GM23248 (cell line): ENCODE results near the gene CHCT1. TPM values are rescaled to one million over a fixed set of nuclear protein-coding genes. Genes with fewer than 3 reads are reported as not detected.

Source experiments
- DNase-seq: peaks from one replicate; pipeline ENCODE4 v3.0.0-alpha.2; 2015
- H2AFZ ChIP-seq: fragments of 200-600 bp; sonication (generic); 2 replicates; pipeline ENCODE4 v1.6.1; 2016; ENCODE audit warnings: antibody characterized with exemption
- H3F3A ChIP-seq: fragments of 200-600 bp; sonication (generic); 2 replicates; pipeline ENCODE4 v1.6.1; 2016; ENCODE audit warnings: mild to moderate bottlenecking, antibody characterized with exemption, mixed run types; ENCODE audit not compliant: insufficient read depth
- H3K27ac ChIP-seq: fragments of 200-600 bp; sonication (generic); 2 replicates; pipeline ENCODE4 v1.5.1; 2016; ENCODE audit warnings: mild to moderate bottlenecking
- H3K27me3 ChIP-seq: fragments of 200-600 bp; sonication (generic); replicated peaks from 2 replicates; pipeline ENCODE4 v1.6.1; 2016; ENCODE audit warnings: mild to moderate bottlenecking; ENCODE audit not compliant: insufficient read depth
- H3K36me3 ChIP-seq: fragments of 200-600 bp; sonication (generic); 2 replicates; pipeline ENCODE4 v1.6.1; 2016; ENCODE audit warnings: low read depth, mild to moderate bottlenecking
- H3K4me1 ChIP-seq: fragments of 200-600 bp; sonication (generic); 2 replicates; pipeline ENCODE4 v1.6.1; 2016; ENCODE audit warnings: mild to moderate bottlenecking; ENCODE audit not compliant: insufficient read depth
- H3K4me2 ChIP-seq: fragments of 200-600 bp; sonication (generic); one replicate; pipeline ENCODE4 v1.6.1; 2016; ENCODE audit warnings: mild to moderate bottlenecking; ENCODE audit not compliant: unreplicated experiment
- H3K4me3 ChIP-seq: fragments of 200-600 bp; sonication (generic); 2 replicates; pipeline ENCODE4 v1.5.1; 2016; ENCODE audit warnings: mild to moderate bottlenecking
- H3K79me2 ChIP-seq: fragments of 200-600 bp; sonication (generic); 2 replicates; pipeline ENCODE4 v1.6.1; 2016; ENCODE audit warnings: mild to moderate bottlenecking; ENCODE audit not compliant: insufficient read depth
- H3K9ac ChIP-seq: fragments of 200-600 bp; sonication (generic); 2 replicates; pipeline ENCODE4 v1.6.1; 2016; ENCODE audit warnings: mild to moderate bottlenecking
- H3K9me2 ChIP-seq: fragments of 200-600 bp; sonication (generic); 2 replicates; pipeline ENCODE4 v1.6.1; 2016; ENCODE audit warnings: mixed run types, mild to moderate bottlenecking, moderate library complexity; ENCODE audit not compliant: insufficient read depth
- H3K9me3 ChIP-seq: fragments of 200-600 bp; sonication (generic); one replicate; pipeline ENCODE4 v1.6.1; 2017; ENCODE audit warnings: low read depth
- H4K20me1 ChIP-seq: fragments of 200-600 bp; sonication (generic); 2 replicates; pipeline ENCODE4 v1.6.0; 2016; ENCODE audit not compliant: insufficient read depth
- EZH2 ChIP-seq: fragments of 200-600 bp; sonication (generic); IDR thresholded peaks from 2 replicates; pipeline ENCODE4 v1.6.1; 2018; ENCODE audit warnings: antibody characterized with exemption, mild to moderate bottlenecking; ENCODE audit not compliant: insufficient read depth, poor library complexity, severe bottlenecking
- EZH2phosphoT487 ChIP-seq: fragments of 200-600 bp; sonication (generic); IDR thresholded peaks from 2 replicates; pipeline ENCODE4 v1.6.1; 2018; ENCODE audit warnings: antibody characterized with exemption, moderate library complexity, mild to moderate bottlenecking, low read depth; ENCODE audit not compliant: insufficient read depth
- WGBS, 2 experiments: methylation state at CpG; one replicate each; pipeline ENCODE4 v1.1.6; 2015 to 2017; ENCODE audit warnings: low lambda C conversion rate in 2 of 2, low coverage in 1 of 2; ENCODE audit errors: missing lambda C conversion rate in 2 of 2; 5-methylcytosine and 5-hydroxymethylcytosine counted together
- in situ Hi-C: fragments of 300-500 bp; cut with MboI; formaldehyde crosslinking; loops from 2 replicates; pipeline ENCODE4 v1.15.0; 2020
- polyA plus RNA-seq: library from polyadenylated mRNA; unstranded; fragments of >200 nt; fragmentation: Nextera tagmentation; extraction: Ambion mirVana; gene quantifications from 2 replicates; pipeline ENCODE4 v1.2.1, GENCODE V29; 2016
- total RNA-seq: library from RNA; depleted of rRNA; stranded (reverse); fragments of >200 nt; shearing (Covaris generic); gene quantifications from 2 replicates; pipeline ENCODE4 v1.2.3, GENCODE V29; 2014

The CHCT1 gene
- total and polyA plus RNA-seq, 2 experiments from 2014 or later, result not detected

DNA sequence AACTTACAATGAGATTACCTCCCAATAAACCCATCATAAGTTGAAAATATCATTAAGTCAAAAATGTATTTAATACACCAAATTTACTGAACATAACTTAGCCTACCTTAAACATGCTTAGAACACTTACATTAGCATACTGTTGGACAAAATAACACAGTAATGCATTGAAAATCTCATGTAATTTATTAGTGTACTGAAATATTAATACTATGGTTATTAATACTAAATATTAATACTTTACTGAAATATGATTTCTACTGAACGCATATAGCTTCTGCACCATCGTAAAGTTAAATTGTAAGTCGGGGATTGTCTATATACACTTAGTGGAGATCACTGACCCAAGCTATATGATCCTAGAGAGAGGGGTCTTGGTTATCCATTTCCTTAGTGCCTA, 34.6 kb upstream of the CHCT1 start:
- no peak overlapping the region for H2AFZ ChIP-seq
- TF ChIP-seq EZH2phosphoT487 (no peak), EZH2 (no peak)
- peaks cover 59% of the 10 kb centered on the region for H3K4me1 ChIP-seq
- H3K9me3 ChIP-seq, result no peaks in the 10 kb centered on the region
- no peak overlapping the region for H3K9ac ChIP-seq
- no peak overlapping the region for H3K27ac ChIP-seq
- in situ Hi-C loops, result no loop called here
- H3K79me2 ChIP-seq, result peaks cover 92% of the 10 kb centered on the region
- no peaks in the 10 kb centered on the region for H3K36me3 ChIP-seq
- H4K20me1 ChIP-seq, result peaks cover 20% of the 10 kb centered on the region; the same call in 1 of the 2 replicates
- no peaks in the 10 kb centered on the region for H3K9me2 ChIP-seq
- peaks cover 36% of the 10 kb centered on the region for H3F3A ChIP-seq
- H3K27me3 ChIP-seq, result no peaks in the 10 kb centered on the region
- no peak for DNase-seq
- WGBS, 2 experiments, result 93 to 98% methylated on average over 3 of the region's 3 CpGs
- no peak overlapping the region for H3K4me3 ChIP-seq
- H3K4me2 ChIP-seq, result no peak overlapping the region

DNA sequence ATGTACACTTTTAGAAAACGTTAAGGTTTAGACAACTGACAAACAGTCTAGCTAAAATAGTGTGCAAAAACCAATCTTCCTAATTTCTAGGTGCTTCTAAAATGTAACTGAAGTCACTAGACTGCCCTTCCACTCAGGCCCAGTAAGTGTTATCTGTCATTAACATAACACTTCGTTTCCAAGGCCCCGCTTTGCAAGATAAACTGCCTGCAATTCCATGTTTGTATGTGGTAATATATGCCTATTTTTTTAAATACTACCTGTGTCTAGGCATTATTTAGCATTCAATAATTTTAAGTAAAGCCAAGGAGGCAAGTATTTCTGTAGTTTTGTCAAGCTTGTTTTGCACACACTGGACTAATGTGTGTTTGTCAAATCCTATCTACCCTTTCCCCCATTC, 33.5 kb upstream of the CHCT1 start:
- WGBS, 2 experiments, result 64 to 67% methylated on average over 3 of the region's 3 CpGs
- in situ Hi-C loops, result no loop called here
- peaks cover 58% of the 10 kb centered on the region for H3K4me1 ChIP-seq
- H3K27ac ChIP-seq, result no peak overlapping the region
- no peak for TF ChIP-seq EZH2
- H4K20me1 ChIP-seq, result peaks cover 15% of the 10 kb centered on the region; the same call in 1 of the 2 replicates
- no peaks in the 10 kb centered on the region for H3K36me3 ChIP-seq
- H3K9ac ChIP-seq, result no peak overlapping the region
- no peak overlapping the region for H2AFZ ChIP-seq
- no peak for DNase-seq
- no peaks in the 10 kb centered on the region for H3K9me3 ChIP-seq
- H3F3A ChIP-seq, result peaks cover 37% of the 10 kb centered on the region
- peaks cover 81% of the 10 kb centered on the region for H3K79me2 ChIP-seq
- H3K4me2 ChIP-seq, result no peak overlapping the region
- H3K27me3 ChIP-seq, result no peaks in the 10 kb centered on the region
- no peak overlapping the region for H3K4me3 ChIP-seq
- H3K9me2 ChIP-seq, result no peaks in the 10 kb centered on the region

GRCh38 chr17:60390186-60390585, 32.1 kb upstream of the CHCT1 start:
- peaks cover 67% of the 10 kb centered on the region for H3K79me2 ChIP-seq
- H3K36me3 ChIP-seq, result no peaks in the 10 kb centered on the region
- H3K4me1 ChIP-seq, result peaks cover 48% of the 10 kb centered on the region
- peak overlapping the region; percentile 89 for H3K4me3 ChIP-seq
- no peaks in the 10 kb centered on the region for H3K27me3 ChIP-seq
- TF ChIP-seq EZH2 (no peak), EZH2phosphoT487 (no peak)
- no peaks in the 10 kb centered on the region for H3K9me2 ChIP-seq
- peak overlapping the region; percentile 91 for H3K27ac ChIP-seq
- peak overlapping the region; percentile 91 for H3K4me2 ChIP-seq
- peak; percentile 83 for DNase-seq
- 0% methylated on average over 2 of the region's 2 CpGs for WGBS, 2 experiments
- peak overlapping the region; percentile 91 for H3K9ac ChIP-seq
- H4K20me1 ChIP-seq, result peaks cover 11% of the 10 kb centered on the region; the same call in 1 of the 2 replicates
- in situ Hi-C loops, result loop anchor here (10.0 kb wide), 1 partner anchor 55 kb away; no protein-coding TSS in a partner anchor
- no peaks in the 10 kb centered on the region for H3K9me3 ChIP-seq
- H3F3A ChIP-seq, result peaks cover 31% of the 10 kb centered on the region
- H2AFZ ChIP-seq, result peak overlapping the region; percentile 75; the same call in 1 of the 2 replicates

DNA sequence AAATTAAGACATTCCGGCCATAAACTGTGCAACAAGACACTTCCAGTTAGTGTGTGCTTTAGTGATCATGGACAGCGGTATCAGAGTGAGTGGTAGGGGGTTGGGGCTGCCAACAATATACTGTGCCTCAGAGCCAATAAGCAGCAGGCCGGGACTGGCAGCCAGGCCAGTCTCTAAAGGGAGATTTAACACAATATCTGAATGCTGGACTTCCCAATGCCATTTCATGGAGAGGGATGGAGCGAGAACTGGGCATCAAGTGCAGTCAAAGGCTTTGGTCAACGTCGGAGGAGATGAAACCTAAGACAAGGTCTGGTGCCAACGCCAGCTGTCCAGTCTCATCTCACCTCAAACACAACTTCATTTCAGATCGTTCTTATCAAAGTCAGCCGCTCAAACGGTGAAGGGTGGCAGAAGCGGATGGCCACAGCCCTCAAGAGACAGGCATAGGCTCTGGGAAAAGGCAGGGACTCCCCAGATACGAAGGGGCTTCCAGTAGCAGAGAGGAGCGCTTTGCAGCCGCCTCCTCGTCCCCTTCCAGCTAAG, 31.3 kb upstream of the CHCT1 start:
- H3K9me3 ChIP-seq, result no peaks in the 10 kb centered on the region
- peak overlapping the region; percentile 75 for H2AFZ ChIP-seq
- peak overlapping the region; percentile 91 for H3K4me2 ChIP-seq
- H3K9ac ChIP-seq, result peak overlapping the region; percentile 91
- H3K4me3 ChIP-seq, result peak overlapping the region; percentile 89
- WGBS, 2 experiments, result 1 to 2% methylated on average over 15 of the region's 15 CpGs
- peaks cover 40% of the 10 kb centered on the region for H3K4me1 ChIP-seq
- no peaks in the 10 kb centered on the region for H3K27me3 ChIP-seq
- peaks cover 31% of the 10 kb centered on the region for H3F3A ChIP-seq
- DNase-seq, result peak; percentile 68
- H3K27ac ChIP-seq, result peak overlapping the region; percentile 91
- no peaks in the 10 kb centered on the region for H3K9me2 ChIP-seq
- peaks cover 8% of the 10 kb centered on the region; the same call in 1 of the 2 replicates for H4K20me1 ChIP-seq
- no peak for TF ChIP-seq EZH2
- no peak for TF ChIP-seq EZH2phosphoT487
- H3K36me3 ChIP-seq, result no peaks in the 10 kb centered on the region
- H3K79me2 ChIP-seq, result peaks cover 59% of the 10 kb centered on the region
- in situ Hi-C loops, result loop anchor here (10.0 kb wide), 1 partner anchor 56 kb away; no protein-coding TSS in a partner anchor
